A673 (cell line): ENCODE data around the gene TMEM255B. TPM values are rescaled to one million over a fixed set of nuclear protein-coding genes. Genes with fewer than 3 reads are reported as not detected.

Source experiments
- BruUV-seq: library from RNA; stranded (reverse); fragments of 400-500 nt; replicated peaks from 2 replicates; lab custom pipeline; 2021; lab: Mats Ljungman, UMichigan
- CTCF ChIA-PET: fragments of 300-600 bp; sonication (Branson Sonifier 250); formaldehyde crosslinking; loops from one replicate; lab custom pipeline; 2022; ENCODE audit warnings: antibody characterized with exemption; lab: Charles Lee
- POLR2A ChIA-PET: fragments of 300-600 bp; sonication (Branson Sonifier 250); formaldehyde crosslinking; loops from one replicate; lab custom pipeline; 2022; ENCODE audit warnings: antibody characterized with exemption; ENCODE audit not compliant: low non-redundant PET; lab: Charles Lee
- DNase-seq: peaks from one replicate; pipeline ENCODE4 v3.0.0-alpha.2; 2015; ENCODE audit warnings: low spot score
- H3K27ac ChIP-seq: fragments of 200-600 bp; sonication (generic); 2 replicates; pipeline ENCODE4 v1.5.1; 2016; ENCODE audit warnings: mixed run types, low read depth, mild to moderate bottlenecking, mixed read lengths, antibody characterized with exemption, low read length; ENCODE audit not compliant: poor library complexity, severe bottlenecking
- H3K27me3 ChIP-seq: fragments of 200-600 bp; sonication (generic); replicated peaks from 2 replicates; pipeline ENCODE4 v1.6.1; 2017; ENCODE audit warnings: mixed run types, low read depth, mild to moderate bottlenecking, mixed read lengths, antibody characterized with exemption, low read length; ENCODE audit not compliant: insufficient read depth, poor library complexity
- H3K36me3 ChIP-seq: fragments of 200-600 bp; sonication (generic); 2 replicates; pipeline ENCODE4 v1.6.1; 2016; ENCODE audit warnings: mixed run types, mild to moderate bottlenecking, mixed read lengths, antibody characterized with exemption, low read length; ENCODE audit not compliant: insufficient read depth, poor library complexity, severe bottlenecking
- H3K4me1 ChIP-seq: fragments of 200-600 bp; sonication (generic); 2 replicates; pipeline ENCODE4 v1.6.1; 2017; ENCODE audit warnings: mixed run types, mild to moderate bottlenecking, mixed read lengths, antibody characterized with exemption, low read length; ENCODE audit not compliant: insufficient read depth, poor library complexity, severe bottlenecking
- H3K4me3 ChIP-seq: fragments of 200-600 bp; sonication (generic); 2 replicates; pipeline ENCODE4 v1.5.1; 2016; ENCODE audit warnings: low read depth, mixed run types, mild to moderate bottlenecking, mixed read lengths, low read length; ENCODE audit not compliant: poor library complexity, severe bottlenecking
- H3K9me3 ChIP-seq: fragments of 200-600 bp; sonication (generic); 2 replicates; pipeline ENCODE4 v1.6.1; 2016; ENCODE audit warnings: mixed run types, low read depth, mild to moderate bottlenecking, mixed read lengths, antibody characterized with exemption, low read length; ENCODE audit not compliant: poor library complexity, severe bottlenecking
- CTCF ChIP-seq: fragments of 300-800, 200-600 bp; sonication (generic); conservative IDR thresholded peaks from 2 replicates; pipeline ENCODE4 v1.5.1; 2017; ENCODE audit warnings: low read depth, mild to moderate bottlenecking, antibody characterized with exemption, low read length, moderate library complexity, mixed read lengths
- EZH2 ChIP-seq: fragments of 200-600 bp; sonication (generic); IDR thresholded peaks from 2 replicates; pipeline ENCODE4 v1.6.1; 2017; ENCODE audit warnings: borderline replicate concordance, low read depth, mild to moderate bottlenecking, mixed read lengths, antibody characterized with exemption, low read length; ENCODE audit not compliant: poor library complexity, severe bottlenecking
- intact Hi-C: fragments of 100-400 bp; cut with micrococcal nuclease; formaldehyde crosslinking; loops from one replicate; pipeline ENCODE4 v1.10.0; 2022; ENCODE audit not compliant: unreplicated experiment
- total RNA-seq: library from RNA; stranded (reverse); gene quantifications from 2 replicates; pipeline ENCODE4 v1.2.3, GENCODE V29; 2021

The TMEM255B gene
- total RNA-seq, 1 experiment from 2014 or later: 0.06 TPM

GRCh38 chr13:113746143-113746525 is 12.9 kb upstream of the TMEM255B start:
- H3K4me3 ChIP-seq: no peak overlapping the region
- H3K27me3 ChIP-seq: no peaks in the 10 kb centered on the region
- POLR2A ChIA-PET: no interaction called here
- intact Hi-C loops: no loop called here
- TF ChIP-seq EZH2: no peak
- no peak for TF ChIP-seq CTCF
- no peaks in the 10 kb centered on the region for H3K36me3 ChIP-seq
- no peak overlapping the region for H3K27ac ChIP-seq
- no peaks in the 10 kb centered on the region for H3K4me1 ChIP-seq
- no peak for DNase-seq
- no TSS peak for BruUV-seq
- CTCF ChIA-PET: no interaction called here
- no peaks in the 10 kb centered on the region for H3K9me3 ChIP-seq

- intact Hi-C loops: no loop called here
- no peaks in the 10 kb centered on the region for H3K36me3 ChIP-seq
- no peaks in the 10 kb centered on the region for H3K4me1 ChIP-seq
- no peak for TF ChIP-seq CTCF
- TF ChIP-seq EZH2: no peak
- POLR2A ChIA-PET: no interaction called here
- DNase-seq: no peak
- H3K27ac ChIP-seq: no peak overlapping the region
- no peaks in the 10 kb centered on the region for H3K27me3 ChIP-seq
- no peaks in the 10 kb centered on the region for H3K9me3 ChIP-seq
- H3K4me3 ChIP-seq: no peak overlapping the region
- no TSS peak for BruUV-seq
- CTCF ChIA-PET: no interaction called here
Measured at GRCh38 chr13:113746671-113747070, 12.4 kb upstream of the TMEM255B start.

- BruUV-seq: no TSS peak
- Histone ChIP-seq H3K27me3 (no peaks in the 10 kb centered on the region), H3K4me1 (no peaks in the 10 kb centered on the region), H3K36me3 (no peaks in the 10 kb centered on the region), H3K9me3 (no peaks in the 10 kb centered on the region), H3K4me3 (no peak overlapping the region), H3K27ac (no peak overlapping the region)
- intact Hi-C loops: no loop called here
- no peak for DNase-seq
- TF ChIP-seq CTCF: no peak
- TF ChIP-seq EZH2: no peak
- POLR2A ChIA-PET: no interaction called here
- CTCF ChIA-PET: no interaction called here
Measured at GRCh38 chr13:113747291-113747833, 11.7 kb upstream of the TMEM255B start.
